Measurements from ENCODE around the gene CD248.
"Not testable (repeated sequence)": the region's sequence is repeated elsewhere in the genome, so short reads cannot be mapped to it uniquely, and the experiment has no call there.

CD248 gene

GRCh38 chr11:66288671-66289547, 27.9 kb downstream of the CD248 start, which contains the start of gene YIF1A:
YIF1A (minus strand) TSS chr11:66289143; CDS start chr11:66288985, 158 bp downstream.
- DNase-seq (ENCODE audit: low spot score), result peak; percentile 99

GRCh38 chr11:66287889-66288670, 28.8 kb downstream of the CD248 start:
- DNase-seq (ENCODE audit: low spot score), result peak; percentile 38

- no peak for DNase-seq (ENCODE audit: low spot score)
Observed at GRCh38 chr11:66287211-66287888, 29.5 kb downstream of the CD248 start.

GRCh38 chr11:66286699-66287098, 30.1 kb downstream of the CD248 start:
- DNase-seq (ENCODE audit: low spot score), result no peak

- no peak for DNase-seq (ENCODE audit: low spot score)
Observed at GRCh38 chr11:66285250-66285947, 31.4 kb downstream of the CD248 start.

- no peak for DNase-seq (ENCODE audit: low spot score)
Observed at GRCh38 chr11:66284526-66285078, 32.2 kb downstream of the CD248 start.

- no peak for DNase-seq (ENCODE audit: low spot score)
Observed at GRCh38 chr11:66283461-66284105, 33.3 kb downstream of the CD248 start.

- peak; percentile 99 for DNase-seq (ENCODE audit: low spot score)
Observed at GRCh38 chr11:66282468-66283455, 34.1 kb downstream of the CD248 start.

- DNase-seq (ENCODE audit: low spot score), result no peak
Observed at GRCh38 chr11:66281776-66282467, 34.9 kb downstream of the CD248 start.

- DNase-seq (ENCODE audit: low spot score), result no peak
Observed at GRCh38 chr11:66281001-66281400, 35.8 kb downstream of the CD248 start.

- DNase-seq (ENCODE audit: low spot score), result no peak
Observed at GRCh38 chr11:66280428-66280827, 36.4 kb downstream of the CD248 start.

GRCh38 chr11:66279092-66279734, 37.6 kb downstream of the CD248 start:
- DNase-seq (ENCODE audit: low spot score), result no peak

- peak; percentile 44 for DNase-seq (ENCODE audit: low spot score)
Observed at GRCh38 chr11:66278363-66279091, 38.3 kb downstream of the CD248 start.

GRCh38 chr11:66277471-66278362, 39.1 kb downstream of the CD248 start, which contains the start of gene CNIH2:
CNIH2 (plus strand) TSS chr11:66278175; CDS start chr11:66278457, 282 bp downstream.
- DNase-seq (ENCODE audit: low spot score), result peak; percentile 53

GRCh38 chr11:66277064-66277463, 39.8 kb downstream of the CD248 start:
- DNase-seq (ENCODE audit: low spot score), result not testable (repeated sequence)

GRCh38 chr11:66276619-66277018, 40.2 kb downstream of the CD248 start:
- DNase-seq (ENCODE audit: low spot score), result not testable (repeated sequence)
